VCaP (cell line): ENCODE results near the gene PRRT1.

Experiments used
- H3K27ac ChIP-seq: fragments of 450-650 bp; 2 replicates; pipeline ENCODE4 v1.5.1; 2017
- TF ChIP-seq, protein P1 (sequence below): fragments of 450-650 bp; conservative IDR thresholded peaks from 2 replicates; pipeline ENCODE4 v1.5.1; 2017; ENCODE audit warnings: mild to moderate bottlenecking, moderate library complexity

Gene PRRT1

DNA sequence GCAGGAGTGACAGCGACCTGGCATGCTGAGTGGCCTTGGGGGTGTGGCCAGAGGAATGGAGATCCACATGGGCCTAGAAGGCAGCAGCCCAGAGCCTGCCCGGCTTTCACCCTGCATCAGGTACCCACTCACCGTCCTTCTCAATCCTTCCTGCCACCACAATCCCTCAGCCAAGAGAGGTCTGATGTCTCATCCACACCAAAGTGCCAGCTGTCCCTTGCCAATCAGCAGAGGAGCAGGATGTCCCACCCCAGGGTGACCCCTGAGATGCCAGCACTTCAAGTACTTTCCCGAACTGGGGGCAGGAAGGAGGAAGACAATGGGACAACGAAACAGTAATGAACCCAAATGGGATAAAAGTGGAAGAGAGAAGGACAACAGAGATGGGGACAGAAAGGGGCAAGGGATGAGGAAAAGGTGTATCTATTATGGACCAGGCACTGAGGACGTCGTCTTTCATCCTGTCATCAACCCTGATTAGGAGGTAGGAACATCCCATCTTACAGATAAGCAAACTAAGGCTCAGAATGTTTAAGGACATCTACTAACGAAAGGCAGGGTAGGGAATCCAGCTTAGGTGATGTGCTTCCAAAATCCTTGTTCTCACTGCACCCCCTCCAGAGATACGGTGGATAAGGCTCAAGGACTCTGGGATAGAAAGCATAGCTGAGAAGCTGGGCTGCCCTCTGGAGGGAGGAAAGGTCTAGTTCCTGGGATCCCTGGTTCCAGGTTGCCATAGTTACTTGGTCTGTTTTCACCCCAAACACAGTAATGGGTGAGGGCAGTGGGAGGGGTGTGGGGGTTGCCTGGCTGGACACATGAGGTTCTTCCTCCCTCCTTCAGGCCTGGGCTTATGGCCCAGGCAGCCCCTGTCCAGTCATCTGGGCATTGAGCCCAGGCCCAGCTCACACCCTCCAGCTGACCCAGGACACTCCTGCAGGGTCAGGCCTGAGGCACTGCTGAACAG lies 38.1 kb downstream of the PRRT1 start:
- TF ChIP-seq, protein P1, sequence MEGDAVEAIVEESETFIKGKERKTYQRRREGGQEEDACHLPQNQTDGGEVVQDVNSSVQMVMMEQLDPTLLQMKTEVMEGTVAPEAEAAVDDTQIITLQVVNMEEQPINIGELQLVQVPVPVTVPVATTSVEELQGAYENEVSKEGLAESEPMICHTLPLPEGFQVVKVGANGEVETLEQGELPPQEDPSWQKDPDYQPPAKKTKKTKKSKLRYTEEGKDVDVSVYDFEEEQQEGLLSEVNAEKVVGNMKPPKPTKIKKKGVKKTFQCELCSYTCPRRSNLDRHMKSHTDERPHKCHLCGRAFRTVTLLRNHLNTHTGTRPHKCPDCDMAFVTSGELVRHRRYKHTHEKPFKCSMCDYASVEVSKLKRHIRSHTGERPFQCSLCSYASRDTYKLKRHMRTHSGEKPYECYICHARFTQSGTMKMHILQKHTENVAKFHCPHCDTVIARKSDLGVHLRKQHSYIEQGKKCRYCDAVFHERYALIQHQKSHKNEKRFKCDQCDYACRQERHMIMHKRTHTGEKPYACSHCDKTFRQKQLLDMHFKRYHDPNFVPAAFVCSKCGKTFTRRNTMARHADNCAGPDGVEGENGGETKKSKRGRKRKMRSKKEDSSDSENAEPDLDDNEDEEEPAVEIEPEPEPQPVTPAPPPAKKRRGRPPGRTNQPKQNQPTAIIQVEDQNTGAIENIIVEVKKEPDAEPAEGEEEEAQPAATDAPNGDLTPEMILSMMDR = no peak
- no peak overlapping the region for H3K27ac ChIP-seq

DNA sequence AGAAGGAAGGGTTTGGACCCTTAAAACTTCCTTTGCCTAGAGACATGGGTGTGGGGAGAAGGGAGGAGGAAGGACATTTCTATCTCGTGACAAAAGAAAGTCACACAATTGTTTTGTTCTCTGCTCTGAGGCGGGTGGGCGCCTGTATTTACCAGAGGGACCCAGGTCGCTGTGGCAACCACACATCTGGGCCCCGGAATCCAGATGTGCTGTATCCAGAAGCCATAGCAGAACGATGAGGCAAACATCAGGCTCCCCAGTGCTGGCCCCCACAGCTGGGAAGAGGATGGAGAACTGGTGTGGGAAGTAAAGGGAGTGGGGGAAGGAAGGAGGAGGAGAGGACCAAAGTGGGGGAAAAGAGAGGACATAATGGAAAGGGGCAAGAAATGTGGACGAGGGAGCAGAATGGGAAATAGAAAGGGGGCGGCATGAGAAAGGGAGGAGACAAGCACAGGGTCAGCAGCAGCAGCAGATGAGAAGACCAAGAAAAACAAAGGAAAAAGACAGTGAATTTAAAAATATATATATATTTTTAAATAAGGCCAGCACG lies 39.2 kb downstream of the PRRT1 start:
- TF ChIP-seq, protein P1 = no peak
- no peak overlapping the region for H3K27ac ChIP-seq

DNA sequence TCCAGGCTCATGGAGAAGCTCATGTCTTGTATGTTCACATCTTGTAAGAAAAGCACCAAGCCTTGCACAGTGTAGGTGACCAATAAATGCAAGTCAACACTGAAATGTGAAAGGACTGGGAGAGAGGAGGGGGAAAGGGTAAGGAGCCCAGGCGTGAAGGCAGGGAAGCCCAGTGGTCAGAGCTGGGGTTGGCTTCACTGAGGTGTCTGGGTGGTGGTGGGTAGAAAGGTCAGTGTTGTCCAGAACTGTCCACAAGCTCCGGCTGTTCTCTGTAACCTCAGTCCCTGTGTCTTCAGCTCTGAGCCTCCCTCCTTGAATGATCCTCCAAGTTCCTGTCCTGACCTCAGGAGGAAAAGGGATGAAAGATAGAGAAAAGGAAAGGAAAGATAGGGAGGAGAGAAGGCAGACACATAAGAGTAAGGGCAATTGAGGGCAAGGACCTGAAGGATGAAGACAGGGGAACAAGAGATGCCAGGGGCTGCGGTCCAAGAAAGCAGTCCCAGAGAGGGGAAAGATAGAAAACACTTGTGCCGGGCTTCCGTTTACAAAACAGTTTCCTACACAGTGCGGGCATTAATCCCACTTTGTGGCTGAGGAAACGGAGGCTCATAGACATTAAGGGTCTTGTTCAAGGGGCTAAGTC lies 40.2 kb downstream of the PRRT1 start:
- no peak overlapping the region for H3K27ac ChIP-seq
- TF ChIP-seq, protein P1 = no peak

DNA sequence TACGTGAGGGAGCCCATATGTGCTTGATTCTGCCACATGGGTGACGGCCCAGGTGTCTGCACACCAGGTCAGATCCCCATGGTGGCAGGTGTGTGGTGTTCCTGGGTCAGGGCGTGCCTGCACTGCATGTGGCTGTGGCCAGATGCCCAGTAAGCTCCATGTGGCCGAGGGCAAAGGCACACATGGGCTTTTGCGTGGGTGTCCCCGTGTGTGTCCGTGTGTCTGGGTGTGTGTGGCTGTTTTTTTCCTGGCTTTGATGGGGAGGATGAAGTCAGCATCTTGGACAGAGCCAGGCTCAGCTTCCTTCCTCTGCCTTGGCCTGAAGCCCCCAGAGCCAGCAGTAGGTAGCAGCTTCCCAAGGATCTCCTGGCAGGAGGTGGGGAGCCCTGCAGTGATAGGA lies 41.1 kb downstream of the PRRT1 start:
- H3K27ac ChIP-seq = no peak overlapping the region
- TF ChIP-seq, protein P1 = no peak

DNA sequence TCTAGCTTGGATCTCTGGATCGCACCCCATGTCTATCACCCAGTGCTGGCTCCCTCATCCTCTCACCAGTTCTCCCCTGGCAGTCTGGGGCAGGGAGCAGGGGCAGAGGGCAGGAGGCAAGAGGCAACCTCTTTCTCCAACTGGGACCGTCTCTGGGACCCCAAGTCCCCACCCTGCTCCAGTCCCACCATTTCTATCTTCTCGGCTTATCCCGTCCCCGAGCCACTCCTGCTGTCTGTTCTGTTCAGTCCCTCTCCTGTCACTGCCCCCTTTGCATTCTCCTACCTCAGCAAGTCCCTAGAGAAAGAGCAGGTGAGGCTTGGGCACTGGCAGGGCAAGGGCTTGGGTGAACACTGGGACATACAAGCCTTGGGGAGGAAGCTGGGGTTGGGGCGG lies 42.0 kb downstream of the PRRT1 start:
- no peak overlapping the region for H3K27ac ChIP-seq
- TF ChIP-seq, protein P1 = no peak

DNA sequence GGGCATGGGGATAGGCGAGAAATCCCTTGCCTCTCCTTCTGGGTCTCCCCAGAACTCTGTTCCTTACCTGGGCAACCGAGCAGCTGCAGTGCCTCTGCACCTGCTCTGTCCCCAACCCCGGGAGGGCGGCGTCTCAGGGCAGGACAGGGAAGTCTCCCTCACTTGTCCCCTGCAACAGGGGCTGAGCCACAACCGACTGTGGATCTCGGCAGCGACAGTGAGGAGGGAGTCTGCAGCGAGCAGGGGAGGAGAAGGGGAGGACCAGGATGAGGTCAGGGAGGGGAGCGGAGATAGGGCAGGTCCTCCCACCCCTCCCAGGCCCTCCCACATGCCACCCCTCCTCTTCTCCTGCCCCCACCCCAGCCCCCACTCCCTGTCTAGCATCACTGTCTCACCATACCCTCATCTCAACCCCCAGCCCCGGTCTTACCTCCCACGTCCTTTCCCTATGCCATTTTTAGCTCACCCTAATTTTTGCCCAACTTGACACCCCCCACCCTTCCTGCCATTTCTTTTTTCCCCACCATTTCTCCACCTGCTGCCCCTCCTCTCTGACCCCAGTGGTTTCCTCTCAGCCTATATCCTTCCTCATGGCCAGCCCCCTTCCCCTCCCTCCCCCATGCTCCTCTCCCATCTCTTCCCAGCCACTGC lies 42.5 kb downstream of the PRRT1 start, which contains the start of gene TNXB:
Gene TNXB, minus strand, starts transcription at position 225 of the 651 bp plus-strand sequence. CDS start 11,140 bp downstream, outside the sequence.
- TF ChIP-seq, protein P1 = no peak
- H3K27ac ChIP-seq = no peak within 1 kb of the TSS

DNA sequence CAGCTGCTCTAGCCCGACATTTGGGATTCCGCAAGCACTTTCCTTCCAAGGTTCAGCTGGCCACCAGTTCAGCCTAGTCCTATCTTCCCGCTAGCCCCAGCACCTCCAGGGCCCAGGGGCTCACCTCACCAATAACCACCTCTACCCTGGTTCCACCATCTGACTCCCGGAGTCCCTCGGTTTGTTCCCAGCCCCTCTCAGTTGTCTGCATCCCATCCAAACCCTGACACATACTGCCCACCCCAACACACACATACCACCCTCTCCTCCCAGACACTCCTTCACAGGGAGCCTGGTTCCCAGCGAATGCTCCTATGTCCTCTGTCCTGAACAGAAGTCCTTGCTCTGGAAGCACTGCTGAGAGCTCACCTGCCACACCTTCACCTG lies 43.0 kb downstream of the PRRT1 start:
- TF ChIP-seq, protein P1 = no peak
- no peak overlapping the region for H3K27ac ChIP-seq
